HTERT RPE-1 (cell line): Measurements from ENCODE around the gene ELP5.

ENCODE experiments used
- in situ Hi-C: fragments of 300-500 bp; cut with MboI; formaldehyde crosslinking; loops from 4 replicates; pipeline ENCODE4 v1.14.3; 2020; ENCODE audit warnings: low sequenced_read_pairs

Gene ELP5

DNA sequence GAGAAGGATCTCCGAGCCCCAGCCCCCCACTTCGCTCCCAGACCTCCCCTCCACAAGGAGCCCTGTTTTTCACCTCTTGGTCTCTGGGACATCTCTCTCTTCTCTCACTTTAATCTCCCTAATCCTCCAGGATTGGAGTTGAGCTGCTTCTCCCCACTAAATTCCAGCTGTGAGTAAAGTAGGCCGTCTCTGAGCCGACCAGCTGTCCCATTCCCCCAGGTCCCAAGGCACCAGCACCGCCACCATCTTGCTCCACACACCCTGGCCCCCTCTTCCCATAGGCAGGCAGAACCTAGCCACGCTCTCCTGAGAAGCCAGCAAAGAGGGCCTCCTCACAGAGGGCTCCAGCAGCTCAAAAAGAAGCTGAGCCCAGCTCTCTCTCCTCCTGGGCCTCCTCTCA, 33.3 kb upstream of the ELP5 start:
- in situ Hi-C loops, result no loop called here

DNA sequence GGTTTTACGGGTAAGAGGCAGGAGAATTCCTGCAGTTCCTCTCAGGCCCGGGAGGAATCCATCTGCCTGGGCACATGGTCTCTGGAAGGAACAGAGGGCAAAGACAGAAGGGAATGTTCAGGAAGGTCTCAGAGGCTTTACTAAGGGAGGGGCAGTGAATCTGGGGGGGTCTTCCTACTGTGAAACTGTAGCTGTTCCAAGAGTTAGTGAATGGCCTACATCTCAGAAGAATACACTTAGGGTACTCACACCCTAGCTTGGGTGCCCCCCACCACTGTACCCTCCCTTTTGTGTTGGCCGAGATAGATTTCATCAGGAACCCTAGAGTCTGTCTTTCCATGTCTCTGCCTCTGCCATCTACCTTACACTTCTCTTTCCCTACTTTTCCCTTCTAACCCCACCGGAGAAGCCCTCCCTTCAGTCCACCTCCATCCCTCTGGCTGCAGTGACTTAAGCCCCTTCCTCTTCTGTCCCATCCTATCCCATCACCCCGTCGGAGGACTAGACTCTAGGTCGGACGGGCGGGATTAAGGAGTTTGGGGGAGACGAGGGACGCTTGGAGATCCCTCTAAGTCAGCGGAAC, 32.7 kb upstream of the ELP5 start:
- in situ Hi-C loops, result no loop called here

DNA sequence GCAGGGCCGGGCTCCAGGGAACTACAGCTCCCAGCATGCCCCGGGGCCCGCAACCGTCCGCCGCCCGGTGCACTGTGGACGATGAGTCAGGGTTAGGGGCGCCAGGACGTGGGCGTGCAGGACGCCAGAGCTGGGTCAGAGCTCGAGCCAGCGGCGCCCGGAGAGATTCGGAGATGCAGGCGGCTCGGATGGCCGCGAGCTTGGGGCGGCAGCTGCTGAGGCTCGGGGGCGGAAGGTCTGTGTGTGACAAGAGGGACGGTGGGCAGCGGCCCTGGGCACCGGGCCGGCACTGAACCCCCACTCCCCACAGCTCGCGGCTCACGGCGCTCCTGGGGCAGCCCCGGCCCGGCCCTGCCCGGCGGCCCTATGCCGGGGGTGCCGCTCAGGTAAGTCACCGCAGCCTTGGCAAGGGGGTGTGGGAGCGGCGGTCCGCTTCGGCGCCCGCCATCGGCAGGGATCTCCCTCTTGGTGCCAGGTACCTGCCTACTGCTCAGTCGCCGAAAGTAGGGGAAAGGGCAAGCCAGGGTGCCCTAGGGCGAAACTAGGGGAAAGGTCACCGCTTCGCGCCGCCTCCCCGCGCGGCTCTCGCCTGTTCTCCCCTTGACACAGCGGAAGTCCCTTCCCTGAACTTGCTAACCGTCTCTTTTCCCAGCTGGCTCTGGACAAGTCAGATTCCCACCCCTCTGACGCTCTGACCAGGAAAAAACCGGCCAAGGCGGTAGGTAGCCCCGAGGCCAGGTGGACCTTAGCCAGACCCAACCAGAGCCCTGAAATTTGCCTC, 32.0 kb upstream of the ELP5 start, which contains the start of the genes ACADVL and DLG4:
ACADVL (plus strand) TSS at position 127 of the 781 bp plus-strand sequence; CDS start at position 174, 47 bp downstream.
DLG4 (minus strand) TSS at position 25 of the 781 bp plus-strand sequence.
- in situ Hi-C loops, result no loop called here

DNA sequence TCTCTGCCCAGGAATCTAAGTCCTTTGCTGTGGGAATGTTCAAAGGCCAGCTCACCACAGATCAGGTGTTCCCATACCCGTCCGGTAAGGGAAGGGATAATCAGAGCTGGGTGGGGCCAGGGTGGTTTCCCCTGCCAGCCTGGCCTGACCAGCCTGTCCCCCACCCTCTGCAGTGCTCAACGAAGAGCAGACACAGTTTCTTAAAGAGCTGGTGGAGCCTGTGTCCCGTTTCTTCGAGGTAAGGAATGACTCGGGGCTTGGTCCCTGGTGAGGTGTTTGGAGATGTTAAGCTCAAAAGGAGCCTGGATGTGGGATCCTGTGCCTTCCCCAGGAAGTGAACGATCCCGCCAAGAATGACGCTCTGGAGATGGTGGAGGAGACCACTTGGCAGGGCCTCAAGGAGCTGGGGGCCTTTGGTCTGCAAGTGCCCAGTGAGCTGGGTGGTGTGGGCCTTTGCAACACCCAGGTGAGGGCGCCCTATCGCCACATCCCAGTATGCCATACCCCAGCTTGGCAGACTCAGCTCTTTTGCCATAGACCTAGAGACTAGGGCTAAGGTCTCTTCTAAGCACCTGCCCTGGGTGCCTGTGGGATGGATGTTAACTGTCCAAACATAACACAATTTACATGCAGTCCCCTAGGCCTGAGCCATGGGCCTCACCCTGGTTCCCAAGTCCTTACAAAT, 31.3 kb upstream of the ELP5 start:
- in situ Hi-C loops, result no loop called here

DNA sequence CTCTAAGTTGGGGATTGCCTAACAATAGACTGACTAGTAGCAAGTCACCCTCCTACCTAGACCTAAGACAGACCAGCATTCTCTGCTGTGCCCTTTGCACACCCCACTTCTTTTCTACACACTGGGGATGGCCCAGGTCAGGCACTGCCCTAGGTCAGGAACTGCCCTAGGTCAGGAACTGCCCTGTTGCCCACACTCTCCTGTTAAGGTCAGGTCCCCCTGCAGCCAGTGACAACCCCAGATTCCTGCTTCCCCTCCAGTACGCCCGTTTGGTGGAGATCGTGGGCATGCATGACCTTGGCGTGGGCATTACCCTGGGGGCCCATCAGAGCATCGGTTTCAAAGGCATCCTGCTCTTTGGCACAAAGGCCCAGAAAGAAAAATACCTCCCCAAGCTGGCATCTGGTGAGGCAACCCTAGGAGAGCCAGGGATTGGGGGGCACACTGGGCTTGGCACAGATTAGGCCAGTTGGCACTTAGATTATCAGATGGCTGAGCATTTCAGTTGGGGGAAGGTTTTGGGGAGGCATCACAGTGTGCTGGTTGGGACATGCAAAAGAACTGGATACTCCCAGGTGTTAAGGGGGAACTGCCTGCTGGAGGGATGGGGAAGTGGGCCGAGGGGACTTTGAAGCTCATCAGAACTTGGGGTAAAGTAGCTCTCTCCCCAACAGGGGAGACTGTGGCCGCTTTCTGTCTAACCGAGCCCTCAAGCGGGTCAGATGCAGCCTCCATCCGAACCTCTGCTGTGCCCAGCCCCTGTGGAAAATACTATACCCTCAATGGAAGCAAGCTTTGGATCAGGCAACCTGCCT, 30.5 kb upstream of the ELP5 start:
- in situ Hi-C loops, result no loop called here

DNA sequence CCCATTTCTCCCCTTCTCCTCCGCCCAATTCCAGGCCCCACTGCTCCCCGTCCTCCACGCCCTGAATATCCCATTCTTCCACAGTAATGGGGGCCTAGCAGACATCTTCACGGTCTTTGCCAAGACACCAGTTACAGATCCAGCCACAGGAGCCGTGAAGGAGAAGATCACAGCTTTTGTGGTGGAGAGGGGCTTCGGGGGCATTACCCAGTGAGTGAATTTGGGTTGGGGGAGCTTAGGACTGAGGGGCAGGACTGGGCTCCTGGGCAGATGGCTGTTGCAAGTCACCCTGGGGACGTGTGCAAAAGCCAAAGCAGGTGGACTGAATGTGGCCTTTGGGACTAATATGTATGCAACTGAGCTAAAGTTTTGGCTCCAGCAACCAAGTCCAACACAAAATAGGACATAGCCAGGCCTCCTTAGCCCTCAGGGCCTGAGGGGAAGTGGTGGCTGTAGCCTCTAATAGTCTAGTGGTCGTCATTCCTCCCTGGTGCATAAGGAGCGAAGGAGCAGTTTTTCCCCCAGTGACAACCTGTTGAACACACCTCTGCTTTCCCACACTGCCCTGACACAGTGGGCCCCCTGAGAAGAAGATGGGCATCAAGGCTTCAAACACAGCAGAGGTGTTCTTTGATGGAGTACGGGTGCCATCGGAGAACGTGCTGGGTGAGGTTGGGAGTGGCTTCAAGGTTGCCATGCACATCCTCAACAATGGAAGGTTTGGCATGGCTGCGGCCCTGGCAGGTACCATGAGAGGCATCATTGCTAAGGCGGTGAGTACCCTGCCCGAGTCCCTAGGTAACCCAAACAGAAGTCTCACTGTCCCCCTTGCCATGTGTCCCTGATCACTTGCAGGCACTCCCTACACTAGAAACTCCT, 29.7 kb upstream of the ELP5 start:
- in situ Hi-C loops, result no loop called here

DNA sequence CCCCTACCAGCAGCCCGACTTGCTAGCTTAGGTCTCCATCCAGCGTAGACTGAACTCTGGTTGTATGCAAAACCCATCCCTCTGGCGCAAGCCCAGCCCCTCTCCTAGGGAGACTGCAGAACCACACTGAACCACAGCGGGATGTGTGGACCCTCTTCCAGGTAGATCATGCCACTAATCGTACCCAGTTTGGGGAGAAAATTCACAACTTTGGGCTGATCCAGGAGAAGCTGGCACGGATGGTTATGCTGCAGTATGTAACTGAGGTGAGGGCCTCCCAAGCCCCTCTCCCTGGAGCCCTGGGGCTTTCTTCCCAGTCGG, 29.1 kb upstream of the ELP5 start:
- in situ Hi-C loops, result no loop called here

DNA sequence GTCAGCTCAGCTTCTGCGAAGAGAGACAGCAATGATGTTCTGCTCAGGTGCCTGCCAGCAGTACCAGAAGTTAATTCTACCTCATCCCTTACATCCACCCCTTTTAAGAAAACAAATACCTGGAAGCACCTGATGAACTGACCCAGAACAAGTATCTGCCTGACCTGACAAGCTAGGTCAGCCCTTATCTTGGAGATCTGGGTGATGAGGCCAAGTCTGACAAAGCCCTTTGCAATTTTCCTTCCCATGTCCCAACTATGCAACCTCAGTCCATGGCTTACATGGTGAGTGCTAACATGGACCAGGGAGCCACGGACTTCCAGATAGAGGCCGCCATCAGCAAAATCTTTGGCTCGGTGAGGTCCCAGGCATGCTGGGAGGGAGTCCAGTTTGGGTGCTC, 28.6 kb upstream of the ELP5 start:
- in situ Hi-C loops, result no loop called here

DNA sequence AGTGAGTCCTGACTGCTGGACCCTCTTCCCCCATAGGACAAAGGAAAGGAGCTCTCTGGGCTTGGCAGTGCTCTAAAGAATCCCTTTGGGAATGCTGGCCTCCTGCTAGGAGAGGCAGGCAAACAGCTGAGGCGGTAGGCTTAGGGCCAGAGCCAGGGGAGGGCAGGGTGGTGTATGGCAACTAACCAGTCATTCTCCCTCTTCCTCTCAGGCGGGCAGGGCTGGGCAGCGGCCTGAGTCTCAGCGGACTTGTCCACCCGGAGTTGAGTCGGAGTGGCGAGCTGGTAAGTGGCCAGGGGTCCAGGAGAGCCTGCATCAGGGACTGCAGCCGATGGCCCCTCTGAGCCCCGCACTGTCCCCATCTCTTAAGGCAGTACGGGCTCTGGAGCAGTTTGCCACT, 27.9 kb upstream of the ELP5 start:
- in situ Hi-C loops, result no loop called here

DNA sequence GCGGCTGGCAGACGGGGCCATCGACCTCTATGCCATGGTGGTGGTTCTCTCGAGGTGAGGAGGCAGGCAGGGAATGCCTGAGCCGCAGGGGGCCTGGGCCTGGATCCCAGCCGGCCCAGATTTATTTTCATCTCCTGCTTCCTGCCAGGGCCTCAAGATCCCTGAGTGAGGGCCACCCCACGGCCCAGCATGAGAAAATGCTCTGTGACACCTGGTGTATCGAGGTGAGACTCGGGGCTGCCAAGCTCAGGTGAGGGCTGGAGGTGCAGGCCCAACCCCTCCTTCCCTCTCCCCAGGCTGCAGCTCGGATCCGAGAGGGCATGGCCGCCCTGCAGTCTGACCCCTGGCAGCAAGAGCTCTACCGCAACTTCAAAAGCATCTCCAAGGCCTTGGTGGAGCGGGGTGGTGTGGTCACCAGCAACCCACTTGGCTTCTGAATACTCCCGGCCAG, 27.3 kb upstream of the ELP5 start:
- in situ Hi-C loops, result no loop called here

DNA sequence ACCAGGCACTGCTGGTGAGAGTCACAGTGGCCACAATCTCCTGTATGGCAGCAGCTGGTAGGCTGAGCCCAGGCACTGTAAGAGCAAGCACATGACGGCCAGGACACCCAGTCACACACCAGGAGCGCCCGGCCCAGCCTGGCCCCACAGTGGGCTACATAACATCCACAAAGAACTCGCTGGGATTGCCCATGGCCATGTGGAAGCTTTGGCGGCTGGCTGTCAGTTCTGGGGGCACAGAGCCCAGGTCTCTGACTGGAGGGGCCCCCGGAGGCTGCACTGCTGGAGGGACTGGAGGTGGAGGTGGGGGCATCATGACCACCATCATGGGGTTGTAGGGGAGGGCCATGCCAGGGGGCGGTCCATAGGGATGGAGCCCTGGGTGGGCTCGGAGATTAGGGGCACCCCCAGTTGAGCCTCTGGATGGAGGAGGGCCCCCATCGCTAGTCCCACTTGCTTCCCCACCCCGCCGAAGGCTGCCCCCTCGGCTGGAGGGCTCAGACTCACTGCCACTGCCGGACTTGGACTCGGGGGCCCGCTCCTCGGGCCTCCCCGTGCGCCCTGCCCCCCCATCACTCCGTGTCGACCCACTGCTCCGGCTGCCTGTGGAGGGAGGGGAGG, 26.2 kb upstream of the ELP5 start:
- in situ Hi-C loops, result no loop called here

DNA sequence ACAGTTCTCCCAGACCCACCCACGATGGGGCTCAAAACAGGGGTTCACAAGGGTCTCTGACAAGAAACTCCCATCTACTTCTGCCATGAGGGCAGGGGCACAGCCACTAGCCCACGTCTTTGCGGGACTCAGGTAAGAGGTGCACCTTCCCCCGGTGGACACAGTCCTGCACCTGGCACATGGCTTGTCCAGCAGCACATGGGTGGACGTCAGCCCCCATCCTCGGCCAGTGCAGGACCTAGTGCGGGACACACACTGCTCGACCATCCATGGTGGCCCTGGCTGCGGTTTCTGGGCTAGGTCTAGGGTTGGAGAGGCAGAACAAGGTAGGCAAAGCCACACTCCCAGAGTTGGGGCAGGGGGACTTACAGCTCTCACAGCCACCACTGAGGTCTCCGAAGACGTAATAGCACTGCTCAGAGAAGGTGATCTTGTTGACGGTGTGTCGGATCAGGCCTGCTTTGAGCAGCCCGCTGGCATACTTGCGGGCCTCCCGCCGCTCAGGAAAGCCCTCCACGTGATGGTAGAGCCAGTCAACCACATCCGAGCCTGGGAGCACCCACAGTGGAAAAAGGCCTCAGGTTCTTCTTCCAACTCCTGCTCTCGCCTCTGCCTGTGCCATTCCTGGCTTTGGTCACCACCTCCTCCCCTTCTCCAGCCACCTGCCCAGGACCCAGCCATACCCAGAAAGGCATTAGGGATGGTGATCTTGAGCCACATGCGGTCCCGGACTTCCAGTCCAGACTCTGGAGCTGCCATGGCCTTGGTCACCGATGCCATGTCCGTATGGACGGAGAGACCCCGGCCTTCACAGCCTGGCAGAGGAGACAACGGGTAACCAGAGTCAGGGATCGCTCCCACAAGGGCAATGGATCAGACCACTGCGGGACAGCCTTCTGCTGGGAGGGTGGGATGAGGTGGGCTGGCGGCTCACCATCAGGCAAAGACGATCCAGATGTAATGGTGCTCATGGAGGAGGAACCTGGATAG, 25.0 kb upstream of the ELP5 start:
- in situ Hi-C loops, result no loop called here

DNA sequence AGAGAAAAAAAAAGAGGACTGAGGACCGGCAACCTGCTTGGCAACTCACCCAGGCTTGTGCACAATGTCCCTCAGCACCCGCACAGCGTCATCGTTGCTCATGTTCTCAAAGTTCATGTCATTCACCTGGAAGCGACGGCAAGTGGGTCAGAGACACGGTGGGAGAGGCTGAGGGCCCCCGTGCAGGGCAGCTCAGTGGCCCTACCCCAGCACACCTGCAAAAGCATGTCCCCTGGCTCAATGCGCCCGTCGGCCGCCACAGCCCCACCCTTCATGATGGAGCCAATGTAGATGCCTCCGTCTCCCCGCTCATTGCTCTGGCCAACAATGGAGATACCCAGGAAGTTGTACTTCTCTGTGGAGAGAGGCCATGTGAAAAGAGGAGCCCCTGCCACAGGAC, 23.1 kb upstream of the ELP5 start:
- in situ Hi-C loops, result no loop called here

DNA sequence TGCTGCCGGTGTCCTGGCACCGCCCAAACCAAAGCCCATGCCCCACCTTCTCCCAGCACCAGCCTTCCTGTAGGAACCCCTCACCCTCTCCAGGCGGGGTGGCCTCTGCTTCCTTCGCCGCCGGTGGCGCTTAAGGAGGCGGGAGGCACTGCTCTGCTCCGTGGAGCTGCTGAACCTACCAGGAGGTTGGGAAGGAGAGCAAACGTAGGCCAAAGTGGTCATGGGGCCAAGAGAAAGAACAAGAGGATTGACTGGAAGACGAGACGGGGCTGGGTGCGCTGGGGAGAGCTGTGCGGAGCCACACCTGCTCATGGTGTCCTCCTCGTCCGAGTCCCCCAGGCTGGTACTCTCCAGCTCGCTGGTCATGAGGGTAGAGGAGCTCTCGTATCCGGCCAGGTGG, 22.5 kb upstream of the ELP5 start:
- in situ Hi-C loops, result no loop called here

DNA sequence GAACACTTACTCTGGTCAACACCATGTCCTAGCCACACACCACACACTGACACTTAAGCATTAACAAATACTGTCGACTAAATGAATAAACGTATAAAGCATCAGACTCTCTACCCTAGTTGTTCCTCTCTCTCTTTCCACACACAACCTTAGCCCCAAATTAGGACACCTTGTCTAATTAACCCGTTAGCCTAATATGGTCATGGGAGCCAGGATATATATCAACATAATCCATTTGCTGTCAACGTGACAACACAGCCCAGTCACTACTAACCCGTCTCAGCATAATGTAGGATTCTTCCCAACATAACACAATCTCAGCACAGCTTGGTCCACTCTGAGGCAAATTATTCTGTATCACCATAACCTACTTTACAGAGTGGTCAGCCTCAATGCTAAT, 19.9 kb upstream of the ELP5 start:
- in situ Hi-C loops, result no loop called here

DNA sequence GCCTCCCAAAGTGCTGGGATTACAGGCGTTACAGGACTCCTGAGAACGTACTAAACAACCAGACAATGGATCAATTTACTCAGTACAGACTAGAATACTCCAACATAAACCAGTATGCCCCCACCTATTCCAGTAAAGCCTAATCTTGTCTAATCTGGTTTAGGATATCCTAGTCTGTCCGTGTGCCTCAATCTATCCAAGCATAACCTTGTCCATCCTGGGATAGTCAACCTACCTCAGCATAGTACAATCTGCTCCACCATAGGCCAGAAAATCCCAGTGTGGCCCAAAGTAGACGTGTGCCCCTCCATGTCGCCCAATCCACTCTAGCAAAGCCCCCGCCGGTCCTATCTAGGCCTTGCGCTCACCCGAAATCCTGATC, 18.3 kb upstream of the ELP5 start:
- in situ Hi-C loops, result no loop called here

DNA sequence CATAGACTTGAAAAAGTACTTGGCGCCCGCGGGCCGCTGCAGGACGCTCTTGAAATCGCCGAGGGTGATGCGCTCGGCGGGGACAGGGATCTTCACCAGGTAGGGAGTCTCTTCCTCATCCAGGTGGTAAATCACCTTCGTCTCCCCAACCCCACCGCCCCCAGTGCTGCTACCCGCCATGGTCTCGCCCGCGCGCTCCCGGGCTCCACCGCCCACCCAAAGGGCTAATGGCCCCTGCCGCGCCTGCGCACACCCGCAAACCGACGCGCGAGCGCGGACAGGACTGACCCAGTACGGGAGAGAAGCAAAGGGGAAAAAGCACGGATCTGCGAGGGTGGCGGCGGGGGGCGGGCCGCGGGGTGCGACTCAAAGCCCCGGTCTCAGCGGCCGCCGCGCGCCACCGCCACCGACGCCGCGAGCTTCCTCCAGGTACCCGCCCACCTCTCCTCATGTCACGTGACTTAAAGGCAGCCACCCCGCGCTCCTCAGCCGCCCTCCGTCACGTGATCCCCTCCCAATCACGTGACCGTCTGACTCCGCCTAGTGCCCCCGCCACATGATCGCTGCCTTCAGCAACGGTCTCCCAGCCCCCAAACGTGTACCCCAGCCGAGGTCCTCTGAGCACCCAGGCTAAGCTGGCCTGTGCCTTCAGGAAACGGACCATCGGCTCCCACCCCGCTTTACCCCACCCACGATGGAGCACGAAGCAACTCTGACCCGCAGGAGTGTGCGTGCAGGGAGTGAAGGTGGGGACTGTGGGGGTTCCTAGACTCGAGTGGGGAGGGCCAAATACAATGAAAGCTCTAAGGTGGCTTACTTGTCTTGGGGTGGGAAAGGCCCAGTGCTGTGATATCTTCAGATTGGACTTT, 17.7 kb upstream of the ELP5 start, which contains the start of gene DVL2:
DVL2 (minus strand) TSS at position 435 of the 869 bp plus-strand sequence; CDS start at position 180, 255 bp downstream.
- in situ Hi-C loops, result no loop called here
